SK-N-SH (cell line): ENCODE results near the gene SLC5A3. TPM values are rescaled to one million over a fixed set of nuclear protein-coding genes. Genes with fewer than 3 reads are reported as not detected.

Experiments used
- CTCF ChIA-PET: fragments of 300-600, 350-600 bp; formaldehyde crosslinking; extraction: SDS; loops from one replicate; lab custom pipeline; 2021; lab: Yijun Ruan, JAX
- POLR2A ChIA-PET: fragments of 350-600 bp; sonication (Branson Sonifier 250); formaldehyde crosslinking; extraction: SDS; loops from one replicate; lab custom pipeline; 2020; ENCODE audit warnings: antibody characterized with exemption, inconsistent platforms; lab: Yijun Ruan, JAX
- DNase-seq: peaks from one replicate; pipeline ENCODE4 v3.0.0; 2012
- H2AFZ ChIP-seq: fragments of 200-600 bp; sonication (generic); 2 replicates; pipeline ENCODE4 v1.8.1; 2016; ENCODE audit warnings: antibody characterized with exemption, mild to moderate bottlenecking, low read depth
- H3F3A ChIP-seq: fragments of 200-600 bp; sonication (generic); replicated peaks from 2 replicates; pipeline ENCODE3; 2016; ENCODE audit warnings: antibody characterized with exemption, mild to moderate bottlenecking; ENCODE audit not compliant: insufficient read depth
- H3K27ac ChIP-seq, 2 experiments: fragments of 200-500 bp in 1 of 2; fragments of 200-600 bp in 1 of 2; sonication (Bioruptor generic) in 1 of 2; sonication (generic), shearing (Covaris generic) in 1 of 2; 2 replicates each; pipeline versions ENCODE4 v1.5.1 to v1.6.1; 2014 to 2016; ENCODE audit warnings: low read depth in 2 of 2, inconsistent platforms in 1 of 2, low read length in 1 of 2, mild to moderate bottlenecking in 1 of 2, mixed read lengths in 1 of 2
- H3K27me3 ChIP-seq: fragments of 200-600 bp; sonication (generic), shearing (Covaris generic); 2 replicates; pipeline ENCODE4 v1.6.1; 2016; ENCODE audit warnings: mixed run types; ENCODE audit not compliant: insufficient read depth
- H3K36me3 ChIP-seq, 2 experiments: fragments of 200-500 bp in 1 of 2; fragments of 200-600 bp in 1 of 2; sonication (Bioruptor generic) in 1 of 2; sonication (generic) in 1 of 2; replicated peaks in 1 of 2; 2 replicates each; pipeline versions ENCODE3 to v1.5.1; 2014 to 2016; ENCODE audit warnings: low read length in 1 of 2, mild to moderate bottlenecking in 1 of 2; ENCODE audit not compliant: insufficient read depth in 2 of 2, control insufficient read depth in 1 of 2
- H3K4me1 ChIP-seq, 2 experiments: fragments of 200-500 bp in 1 of 2; fragments of 200-600 bp in 1 of 2; sonication (Bioruptor generic) in 1 of 2; sonication (generic), shearing (Covaris generic) in 1 of 2; 2 replicates each; pipeline versions ENCODE4 v1.5.1 to v1.6.1; 2014 to 2016; ENCODE audit warnings: low read depth in 1 of 2, low read length in 1 of 2, mixed run types in 1 of 2; ENCODE audit not compliant: insufficient read depth in 2 of 2, control insufficient read depth in 1 of 2
- H3K4me2 ChIP-seq: fragments of 200-600 bp; sonication (generic), shearing (Covaris generic); 2 replicates; pipeline ENCODE4 v1.6.1; 2017; ENCODE audit warnings: mixed run types
- H3K4me3 ChIP-seq, 2 experiments: fragments of 200-500 bp in 1 of 2; fragments of 200-600 bp in 1 of 2; sonication (Bioruptor generic) in 1 of 2; sonication (generic), shearing (Covaris generic) in 1 of 2; 2 replicates each; pipeline versions ENCODE4 v1.5.1 to v1.8.1; 2014 to 2016; ENCODE audit warnings: low read depth in 2 of 2, inconsistent platforms in 1 of 2, low read length in 1 of 2, mild to moderate bottlenecking in 1 of 2, mixed read lengths in 1 of 2, moderate library complexity in 1 of 2
- H3K79me2 ChIP-seq: fragments of 200-600 bp; sonication (generic); 2 replicates; pipeline ENCODE4 v1.8.1; 2017; ENCODE audit warnings: mild to moderate bottlenecking; ENCODE audit not compliant: insufficient read depth
- H3K9ac ChIP-seq: fragments of 200-600 bp; sonication (generic); 2 replicates; pipeline ENCODE4 v1.6.1; 2017; ENCODE audit warnings: mixed run types
- H3K9me2 ChIP-seq: fragments of 200-600 bp; sonication (generic); 2 replicates; pipeline ENCODE4 v1.6.1; 2017; ENCODE audit warnings: mixed run types
- H3K9me3 ChIP-seq: fragments of 200-600 bp; sonication (generic); 2 replicates; pipeline ENCODE4 v1.6.1; 2017; ENCODE audit warnings: mixed run types, mild to moderate bottlenecking, moderate library complexity
- H4K20me1 ChIP-seq: fragments of 200-600 bp; sonication (generic); 2 replicates; pipeline ENCODE4 v1.6.1; 2017; ENCODE audit warnings: mild to moderate bottlenecking, mixed run types; ENCODE audit not compliant: insufficient read depth
- EP300 ChIP-seq, 2 experiments: IDR thresholded peaks; 2 replicates each; pipeline versions ENCODE4 v1.4.0 to v1.6.1; 2012; ENCODE audit warnings: borderline replicate concordance in 1 of 2, low read depth in 1 of 2, low read length in 1 of 2
- FOXM1 ChIP-seq: IDR thresholded peaks from 2 replicates; pipeline ENCODE4 v1.4.0; 2012; ENCODE audit warnings: low read depth, mild to moderate bottlenecking
- GABPA ChIP-seq: IDR thresholded peaks from 2 replicates; pipeline ENCODE4 v1.4.0; 2012; ENCODE audit warnings: low read depth, mild to moderate bottlenecking
- GATA2 ChIP-seq: sonication (generic); formaldehyde crosslinking; IDR thresholded peaks from 2 replicates; pipeline ENCODE4 v1.5.0; 2020; ENCODE audit warnings: mild to moderate bottlenecking, missing genetic modification reagents
- MEF2A ChIP-seq: IDR thresholded peaks from 2 replicates; pipeline ENCODE4 v1.4.0; 2012; ENCODE audit warnings: low read depth, borderline replicate concordance
- MXI1 ChIP-seq: IDR thresholded peaks from 2 replicates; pipeline ENCODE4 v1.6.1; 2012; ENCODE audit warnings: mild to moderate bottlenecking, low read depth, low read length, improper control_type of control experiment
- NFIC ChIP-seq: IDR thresholded peaks from 2 replicates; pipeline ENCODE4 v1.4.0; 2012; ENCODE audit warnings: borderline replicate concordance
- PBX3 ChIP-seq: IDR thresholded peaks from 2 replicates; pipeline ENCODE4; 2012
- RAD21 ChIP-seq: IDR thresholded peaks from 2 replicates; pipeline ENCODE4 v1.6.1; 2012; ENCODE audit warnings: mild to moderate bottlenecking, low read length
- RCOR1 ChIP-seq: fragments of 150-350 bp; IDR thresholded peaks from 2 replicates; pipeline ENCODE4 v1.6.1; 2017; ENCODE audit warnings: antibody characterized with exemption, low read length
- REST ChIP-seq: IDR thresholded peaks from 2 replicates; pipeline ENCODE4 v1.6.1; 2012; ENCODE audit warnings: mild to moderate bottlenecking, low read depth, low read length, moderate library complexity
- RFX5 ChIP-seq: IDR thresholded peaks from 2 replicates; pipeline ENCODE4 v1.6.1; 2012; ENCODE audit warnings: mild to moderate bottlenecking, improper control_type of control experiment, low read length
- USF1 ChIP-seq: IDR thresholded peaks from 2 replicates; pipeline ENCODE4 v1.4.0; 2012; ENCODE audit warnings: low read depth, borderline replicate concordance
- YY1 ChIP-seq: IDR thresholded peaks from 2 replicates; pipeline ENCODE4 v1.4.0; 2012; ENCODE audit warnings: low read depth, mild to moderate bottlenecking
- ZBTB33 ChIP-seq: IDR thresholded peaks from 2 replicates; pipeline ENCODE4 v1.4.0; 2012; ENCODE audit warnings: low read depth, borderline replicate concordance
- WGBS: methylation state at CpG from one replicate; pipeline ENCODE4 v1.1.6; 2017; ENCODE audit warnings: low lambda C conversion rate; 5-methylcytosine and 5-hydroxymethylcytosine counted together
- polyA plus RNA-seq, 3 experiments: library from polyadenylated mRNA; depleted of rRNA; stranded (reverse); fragments of >200 nt; gene quantifications; 2 replicates each; pipeline ENCODE4 v1.2.3, GENCODE V29; 2012

The SLC5A3 gene
- polyA plus RNA-seq, 1 of the 3 experiments (the other 2 are of a cell fraction) = 3.0 TPM

GRCh38 chr21:34075760-34076660 lies 2.6 kb downstream of the SLC5A3 start:
- no peak for DNase-seq
- peaks cover 12 to 38% of the 10 kb centered on the region in 2 experiments for H3K36me3 ChIP-seq
- peak overlapping the region; percentile 99 for H3K4me2 ChIP-seq
- WGBS = 91% methylated on average over 9 of the region's 9 CpGs
- peak overlapping the region in 1 of 2 experiments; percentile 75; a peak in 1 of 4 replicates for H3K4me3 ChIP-seq
- ChIA-PET CTCF (interaction anchor here (1.0 to 5.5 kb wide), 6 partner anchors 16 to 1262 kb away, joined by 3 to 43 read pairs (median 18); no protein-coding TSS in a partner anchor), POLR2A (interaction anchor here (1.8 kb wide), 1 partner anchor 126 kb away, joined by 4 read pairs; no protein-coding TSS in a partner anchor)
- H4K20me1 ChIP-seq = peaks cover 56% of the 10 kb centered on the region
- H3F3A ChIP-seq = peaks cover 8% of the 10 kb centered on the region
- H3K27me3 ChIP-seq = no peaks in the 10 kb centered on the region
- H3K4me1 ChIP-seq = peaks cover 18 to 47% of the 10 kb centered on the region in 2 experiments
- no peaks in the 10 kb centered on the region for H3K9me3 ChIP-seq
- no peaks in the 10 kb centered on the region for H3K9me2 ChIP-seq
- no peak overlapping the region for H3K27ac ChIP-seq
- TF ChIP-seq FOXM1 = no peak
- TF ChIP-seq RCOR1 = no peak
- no peak for TF ChIP-seq YY1
- no peak for TF ChIP-seq REST
- TF ChIP-seq MXI1 = no peak
- TF ChIP-seq RAD21 = no peak
- no peak for TF ChIP-seq NFIC
- TF ChIP-seq RFX5 = no peak
- no peak for TF ChIP-seq PBX3
- no peak for TF ChIP-seq EP300 (IDR thresholded peaks at IDR 0.05; ENCODE audit: borderline replicate concordance in 1 of 2, low read depth in 1 of 2, low read length in 1 of 2)
- TF ChIP-seq ZBTB33 = no peak
- TF ChIP-seq GABPA = no peak
- TF ChIP-seq GATA2 = no peak
- TF ChIP-seq USF1 = no peak
- TF ChIP-seq MEF2A = no peak
- H3K79me2 ChIP-seq = peaks cover 69% of the 10 kb centered on the region
- H3K9ac ChIP-seq = no peak overlapping the region
- H2AFZ ChIP-seq = no peak overlapping the region
